SK-N-MC (cell line): ENCODE measurements around the gene SERPINA4.

Source experiments
- EZH2 ChIP-seq: fragments of 200-600 bp; sonication (generic); IDR thresholded peaks from one replicate; pipeline ENCODE4 v1.6.1; 2017; ENCODE audit warnings: antibody characterized with exemption
- POLR2AphosphoS5 ChIP-seq: IDR thresholded peaks from 2 replicates; pipeline ENCODE4 v1.6.1; 2012; ENCODE audit warnings: mild to moderate bottlenecking, low read depth, low read length, borderline replicate concordance

GRCh38 chr14:94597788-94598187 lies 36.5 kb downstream of the SERPINA4 start:
- TF ChIP-seq EZH2 = no peak
- no peak for TF ChIP-seq POLR2AphosphoS5
